ENCODE measurements around the gene SH2D5.
"Not testable (repeated sequence)": the region's sequence is repeated elsewhere in the genome, so short reads cannot be mapped to it uniquely, and the experiment has no call there.

Gene SH2D5

DNA sequence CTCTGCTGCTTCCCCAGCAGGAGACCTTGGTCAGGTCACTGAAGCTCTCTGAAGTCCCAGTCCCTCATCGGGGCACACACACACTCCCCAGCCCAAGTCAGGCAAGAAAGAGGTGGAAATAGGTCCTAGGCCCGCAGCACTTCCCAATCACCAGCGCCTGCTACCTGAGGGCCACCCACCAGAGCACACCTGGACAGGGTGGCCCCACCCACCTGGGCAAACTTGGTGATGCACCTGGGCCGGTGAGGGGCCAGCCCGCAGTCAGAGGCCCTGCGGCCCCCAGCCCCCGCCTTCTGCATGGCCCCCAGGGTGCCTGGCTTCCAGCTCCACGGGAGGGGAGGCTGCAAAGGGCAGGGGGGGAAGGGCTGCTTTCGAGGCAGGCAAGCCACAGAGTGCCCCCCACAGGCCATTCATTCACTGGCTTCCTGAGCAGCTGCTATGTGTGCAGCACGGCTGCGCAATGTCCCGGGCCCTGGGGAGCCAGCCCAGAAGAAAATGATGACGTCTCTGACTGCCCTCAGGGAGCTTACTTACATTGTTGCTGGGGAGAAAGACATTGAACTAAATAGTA is 4.7 kb downstream of the SH2D5 start:
- peak; percentile 17 for DNase-seq

DNA sequence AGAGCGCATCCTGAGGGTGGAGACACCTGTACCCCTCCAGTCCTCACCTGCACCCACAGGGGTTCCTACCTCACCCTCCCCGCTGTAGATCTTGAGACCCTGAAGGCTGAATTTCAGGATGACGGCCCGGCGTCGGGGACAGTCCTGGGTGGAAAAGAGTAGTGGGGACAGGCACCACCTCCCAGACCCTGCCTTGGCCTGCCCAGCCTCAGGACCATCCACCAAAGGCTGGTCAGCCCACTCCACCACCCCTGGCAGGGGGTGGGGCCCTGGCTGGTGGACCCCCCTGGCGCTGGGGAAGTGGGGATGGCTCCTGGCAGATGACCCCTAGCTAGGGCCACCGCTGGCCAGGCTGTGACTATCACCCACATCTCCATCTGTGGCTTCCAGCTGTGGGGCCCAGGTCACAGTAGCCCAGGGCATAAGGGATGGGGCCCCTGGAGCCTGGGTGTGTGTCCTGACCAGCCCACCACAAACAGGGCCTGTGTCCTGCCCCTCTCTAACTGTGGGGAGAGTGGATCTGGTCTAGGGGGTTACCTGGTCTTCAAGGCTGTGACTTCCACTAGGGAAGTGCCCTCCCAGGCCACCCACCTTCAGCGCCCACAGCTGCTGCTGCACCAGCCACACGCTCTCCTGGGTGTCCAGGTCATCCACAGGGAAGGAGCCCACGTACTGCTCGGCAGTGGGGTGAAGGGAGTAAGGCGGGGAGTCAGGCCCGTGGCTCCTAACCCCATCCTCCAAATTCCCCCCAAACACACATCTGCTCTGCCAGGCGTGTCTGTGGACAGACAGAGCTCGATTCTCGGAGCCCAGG is 5.4 kb downstream of the SH2D5 start:
- DNase-seq, result no peak

DNA sequence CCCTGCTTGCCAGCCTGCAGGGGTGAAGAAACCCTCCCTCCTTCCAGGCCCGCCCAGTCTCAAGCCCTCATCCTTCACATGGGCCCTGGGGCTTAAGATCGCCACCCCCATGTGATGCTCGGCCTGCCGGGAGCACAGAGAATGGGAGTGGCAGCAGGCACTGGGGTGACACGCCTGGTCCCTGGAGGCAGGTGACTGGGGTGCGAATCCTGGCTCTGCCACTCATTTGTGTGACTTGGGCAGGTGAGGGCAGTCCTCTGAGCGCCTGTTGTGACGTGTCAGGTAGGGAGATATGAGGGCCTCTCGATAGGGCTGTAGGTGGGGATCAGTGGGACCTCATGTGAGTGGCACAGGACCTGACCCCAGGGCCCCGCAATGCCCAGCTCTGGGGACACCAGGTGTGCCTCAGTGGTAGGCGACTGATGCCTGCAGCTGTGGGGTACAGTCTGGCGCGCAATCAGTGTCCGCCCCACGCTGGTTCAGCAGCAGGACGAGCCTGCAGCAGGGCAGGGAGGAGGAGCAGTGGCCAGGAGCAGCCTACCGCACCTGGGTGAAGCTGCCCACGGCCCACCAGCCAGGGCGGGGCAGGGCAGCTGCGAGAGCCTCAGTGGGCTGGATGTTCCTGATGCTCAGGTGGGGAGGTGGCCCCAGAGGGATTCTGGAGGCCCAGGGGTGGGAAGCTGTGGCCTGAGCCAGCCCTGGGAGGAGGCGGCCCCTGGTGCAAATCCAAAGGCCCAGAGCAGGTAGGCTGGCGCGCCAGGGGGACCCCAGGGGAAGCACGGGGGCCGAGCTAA is 6.2 kb downstream of the SH2D5 start:
- DNase-seq, result no peak

DNA sequence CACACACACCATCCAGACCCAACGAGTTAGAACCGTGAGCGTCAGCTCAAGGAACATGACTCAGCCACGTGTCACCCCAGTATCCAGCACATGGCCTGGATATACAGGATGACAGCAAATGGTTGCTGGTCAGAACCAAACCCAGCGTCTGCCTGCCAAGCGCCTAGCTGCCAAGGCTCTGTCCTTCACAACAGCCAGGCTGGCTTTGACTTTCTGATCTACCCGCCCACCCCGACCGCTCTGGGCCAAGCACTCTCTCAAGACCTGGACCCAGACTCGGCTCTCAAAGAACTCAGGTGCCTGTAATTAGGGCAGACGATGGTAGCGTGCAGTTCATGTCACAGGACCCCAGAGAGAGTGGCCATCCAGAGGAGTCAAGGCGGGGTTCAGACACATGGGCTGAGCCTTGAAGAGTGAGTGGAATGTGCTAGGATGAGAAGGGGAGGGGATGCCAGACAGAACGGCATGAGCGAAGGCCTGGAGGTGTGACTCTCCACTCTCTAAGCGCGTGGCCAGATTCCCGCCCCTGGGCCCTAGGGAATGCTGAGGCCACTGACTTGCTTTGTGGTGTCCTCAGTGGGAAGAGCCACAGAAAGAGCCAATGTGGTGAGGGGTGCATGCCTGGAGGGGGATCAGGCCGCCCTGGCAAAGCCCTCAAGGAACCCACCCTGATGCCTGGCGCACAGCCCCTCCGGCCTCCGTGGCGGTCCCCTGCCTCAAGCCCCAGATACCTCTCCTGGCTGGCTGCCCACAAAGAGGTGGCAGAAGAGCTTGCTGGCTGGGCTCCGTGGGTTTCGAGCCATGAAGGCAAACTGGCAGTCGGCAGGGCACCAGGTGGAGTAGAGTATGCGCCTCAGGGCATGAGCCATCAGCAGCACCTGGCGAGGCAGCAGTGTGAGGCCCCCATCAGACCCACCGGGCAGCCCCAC is 7.0 kb downstream of the SH2D5 start:
- peak; percentile 17 for DNase-seq

DNA sequence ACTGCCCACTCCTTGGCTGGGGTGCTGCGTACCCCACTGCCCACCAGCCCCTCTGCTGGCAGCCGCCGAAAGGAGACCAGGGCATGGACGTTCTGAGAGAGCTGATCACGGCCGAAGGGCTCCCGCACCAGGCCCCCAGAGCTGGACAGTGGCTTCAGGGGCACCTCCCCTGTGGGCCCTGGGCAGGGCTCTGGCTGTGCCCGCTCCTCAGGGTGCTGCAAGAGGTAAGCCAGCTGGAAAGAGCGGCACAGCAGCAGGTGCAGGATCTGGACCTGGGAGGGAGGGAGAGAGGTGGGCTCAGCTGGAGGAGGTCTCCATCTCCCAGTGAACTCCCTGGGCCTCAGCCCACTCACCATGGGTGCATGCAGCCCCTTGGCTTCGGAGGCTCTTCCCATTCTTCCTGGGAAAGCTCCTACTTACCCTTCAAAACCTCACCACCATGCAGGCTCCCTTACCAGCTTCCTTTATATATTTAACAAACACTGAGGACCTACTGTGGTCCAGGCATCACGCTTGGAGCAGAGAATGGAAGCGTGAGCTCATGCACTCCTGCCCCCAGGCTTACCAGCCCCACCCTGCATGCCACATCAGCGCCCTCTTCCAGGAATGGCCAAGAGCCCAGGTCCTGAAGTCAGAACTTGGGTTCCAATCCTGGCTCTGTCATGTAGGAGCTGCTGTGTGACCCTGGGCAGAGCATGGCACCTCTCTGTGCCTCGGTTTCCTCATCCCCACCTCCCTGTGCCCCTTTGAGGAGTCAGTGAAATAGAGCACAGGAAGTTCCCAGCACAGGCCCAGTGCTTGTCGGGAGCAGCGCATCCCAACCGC is 7.9 kb downstream of the SH2D5 start:
- peak; percentile 8 for DNase-seq

DNA sequence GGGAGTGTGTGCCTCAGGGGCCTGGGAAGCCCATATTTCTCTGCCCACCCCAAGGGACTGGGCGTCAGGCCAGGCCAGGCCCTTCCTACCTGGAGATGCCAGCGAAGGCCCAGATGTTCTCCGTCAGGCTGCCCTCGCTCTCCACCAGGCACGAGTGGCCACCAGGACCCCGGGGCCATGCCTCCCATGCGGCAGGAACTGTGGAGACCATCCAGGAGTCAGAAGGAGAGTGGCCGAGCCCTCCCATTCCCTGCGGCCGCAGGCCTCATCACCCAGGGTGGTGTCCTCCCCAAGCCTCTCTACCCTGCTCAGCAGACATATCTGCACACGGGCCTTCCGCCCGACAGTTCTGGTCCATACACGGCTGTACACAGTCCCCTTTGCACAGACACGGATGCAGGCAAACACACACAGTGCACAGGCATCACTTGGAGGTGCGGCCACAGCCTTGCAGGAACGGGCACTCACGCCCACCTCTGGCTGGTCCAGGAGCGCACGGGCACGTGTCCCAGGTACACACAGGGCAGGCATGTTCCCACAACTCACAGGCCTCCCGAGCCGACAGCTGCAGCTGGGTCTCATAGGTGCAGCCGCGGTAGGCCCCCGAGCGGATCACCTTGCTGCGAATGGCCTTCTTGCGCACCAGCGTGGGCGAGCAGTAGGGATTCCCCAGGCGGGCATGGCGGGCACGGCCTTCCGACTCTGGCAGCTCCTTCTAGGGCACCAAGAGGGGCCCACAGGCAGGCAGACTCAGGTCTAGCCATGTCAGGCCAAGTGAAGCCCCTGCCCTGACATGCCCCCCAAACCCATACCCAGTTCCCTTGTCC is 8.8 kb downstream of the SH2D5 start:
- peak; percentile 16 for DNase-seq

DNA sequence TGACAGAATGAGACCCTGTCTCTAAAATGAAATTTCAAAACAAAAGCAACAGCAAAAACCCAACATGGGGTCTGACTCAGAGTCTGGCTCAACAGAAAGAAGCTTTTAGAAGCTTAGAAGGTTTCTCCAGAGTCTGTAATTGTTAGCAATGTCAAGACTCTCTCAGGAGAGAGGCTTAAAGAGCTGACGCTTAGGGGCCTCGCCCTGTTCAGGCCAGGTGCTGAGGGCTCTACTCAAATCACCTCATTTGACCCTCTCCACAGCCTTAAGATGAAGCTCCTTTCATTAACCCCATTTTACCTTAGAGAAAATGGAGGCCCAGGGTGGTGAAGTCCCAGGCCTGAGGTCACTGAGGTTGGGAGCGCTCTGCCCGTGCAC is 9.4 kb downstream of the SH2D5 start:
- DNase-seq, result no peak

DNA sequence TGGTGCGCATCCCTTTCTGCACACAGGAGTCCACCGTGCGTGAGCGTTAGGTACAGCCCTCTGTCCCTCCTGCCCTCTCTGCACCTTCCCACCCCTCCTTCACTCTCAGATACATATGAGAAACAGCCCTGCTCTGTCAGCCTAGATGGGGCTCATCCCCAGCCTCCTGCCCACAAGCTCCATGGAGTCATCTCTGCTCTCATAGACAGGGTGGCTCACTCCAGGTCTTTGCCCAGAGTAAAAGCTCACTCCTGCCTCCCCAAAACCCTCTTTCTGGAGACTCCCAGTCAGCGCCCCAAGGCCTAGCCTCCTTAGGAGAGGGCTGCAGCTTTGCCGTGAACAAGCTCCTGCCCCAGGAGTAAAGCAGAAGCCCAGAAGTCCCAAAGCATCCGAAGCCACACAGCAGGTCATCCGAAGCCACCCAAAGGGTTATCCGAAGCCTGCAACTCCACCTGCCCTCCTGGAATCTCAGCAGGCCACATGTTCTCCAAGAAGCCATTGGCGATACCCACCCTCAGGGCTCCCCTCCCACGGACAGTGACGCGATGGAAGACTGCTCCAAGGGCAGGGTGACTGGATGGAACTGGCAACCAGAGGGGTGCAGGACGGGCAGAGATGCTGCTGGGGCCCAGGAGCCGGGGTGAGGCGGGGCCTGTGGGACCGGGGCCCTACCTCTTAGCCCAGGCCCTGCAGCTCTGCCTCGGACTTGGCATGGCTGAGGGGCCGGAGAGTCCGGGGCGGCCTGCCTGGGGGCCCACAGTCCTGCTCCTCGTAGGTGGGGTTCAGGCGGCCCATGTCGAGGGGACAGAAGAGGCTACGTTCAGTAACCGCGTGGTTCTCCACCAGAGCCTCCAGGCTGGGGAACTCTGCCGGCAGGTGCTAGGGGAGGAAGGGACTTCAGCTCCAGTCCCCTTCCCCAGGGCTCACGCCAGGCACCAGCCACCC is 11.1 kb downstream of the SH2D5 start:
- DNase-seq, result peak; percentile 8

DNA sequence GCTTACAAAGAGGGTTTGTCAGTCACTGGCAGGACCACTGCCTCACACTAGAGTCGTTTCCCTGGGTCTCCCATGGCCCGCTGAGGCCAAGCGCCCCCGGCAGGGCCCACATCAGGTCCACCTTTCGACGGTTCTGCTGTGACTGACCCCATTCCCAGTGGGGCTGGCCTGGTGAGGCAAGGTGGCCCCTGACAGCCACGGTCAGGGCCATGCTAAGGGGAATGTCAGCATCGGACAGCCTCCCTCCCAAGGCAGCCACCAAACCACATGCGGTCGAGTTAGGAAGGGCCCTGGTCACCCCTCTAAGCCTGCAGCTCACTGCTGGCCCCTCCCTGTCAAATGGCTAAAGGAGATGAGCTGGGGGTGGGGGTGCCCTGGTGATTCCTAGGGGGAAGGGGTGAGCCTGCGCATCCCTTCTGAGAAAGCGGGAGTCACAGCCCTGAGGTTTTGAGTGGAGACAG is 11.8 kb downstream of the SH2D5 start:
- peak; percentile 12 for DNase-seq

DNA sequence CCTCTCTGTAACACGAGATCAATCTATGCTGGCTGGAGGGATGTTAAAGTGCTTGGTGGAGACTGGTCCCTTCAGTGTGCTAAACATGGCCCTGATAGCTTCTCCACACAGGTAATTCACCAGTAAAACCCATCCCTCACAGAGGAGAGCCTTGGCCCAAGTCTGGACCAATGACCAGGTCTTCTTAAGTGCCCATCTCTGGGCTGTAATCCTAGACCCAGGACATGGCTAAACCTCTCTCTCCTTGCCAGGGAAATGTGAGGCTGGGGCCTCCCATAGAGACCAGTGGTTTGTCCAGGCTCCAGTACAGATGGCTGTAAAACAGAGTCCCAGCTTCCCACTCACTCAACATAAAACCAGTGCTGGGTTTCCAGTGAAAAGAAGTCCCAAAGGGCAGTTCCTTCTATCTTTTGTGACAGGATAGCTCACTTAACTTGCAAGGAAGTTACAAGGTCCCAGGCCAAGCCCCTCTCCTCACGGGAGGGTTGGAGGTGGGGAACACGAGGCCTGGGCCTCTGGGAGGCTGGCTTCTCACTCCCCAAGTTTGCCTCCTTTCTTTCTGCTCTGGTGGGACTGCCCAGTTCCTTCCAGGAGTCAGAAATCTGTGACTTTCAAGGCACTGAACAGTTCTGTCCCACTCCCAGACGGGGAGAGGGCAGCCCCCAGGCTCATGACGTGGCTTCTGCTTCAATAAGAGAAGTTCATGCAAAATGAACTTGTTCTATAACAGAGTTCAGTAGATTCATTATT is 12.5 kb downstream of the SH2D5 start:
- peak; percentile 14 for DNase-seq

DNA sequence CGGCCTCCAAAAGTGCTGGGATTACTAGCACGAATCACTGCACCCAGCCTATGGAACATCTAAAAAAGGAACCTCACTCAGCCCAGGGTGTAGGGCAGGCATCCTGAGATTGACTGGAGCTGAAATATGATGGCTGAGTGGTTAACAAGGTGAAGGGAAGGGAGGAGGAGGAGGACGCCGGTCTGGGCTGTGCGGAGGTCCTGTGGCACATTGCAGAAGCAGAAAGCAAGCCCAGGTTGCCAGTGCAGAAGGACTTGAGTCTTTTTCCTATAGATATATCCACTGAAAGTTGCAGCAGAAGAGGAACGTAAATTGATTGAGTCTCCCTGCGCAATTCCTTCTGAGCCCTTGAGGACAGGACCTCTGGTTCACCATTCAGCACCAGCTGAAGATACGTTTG is 13.2 kb downstream of the SH2D5 start:
- DNase-seq, result no peak

DNA sequence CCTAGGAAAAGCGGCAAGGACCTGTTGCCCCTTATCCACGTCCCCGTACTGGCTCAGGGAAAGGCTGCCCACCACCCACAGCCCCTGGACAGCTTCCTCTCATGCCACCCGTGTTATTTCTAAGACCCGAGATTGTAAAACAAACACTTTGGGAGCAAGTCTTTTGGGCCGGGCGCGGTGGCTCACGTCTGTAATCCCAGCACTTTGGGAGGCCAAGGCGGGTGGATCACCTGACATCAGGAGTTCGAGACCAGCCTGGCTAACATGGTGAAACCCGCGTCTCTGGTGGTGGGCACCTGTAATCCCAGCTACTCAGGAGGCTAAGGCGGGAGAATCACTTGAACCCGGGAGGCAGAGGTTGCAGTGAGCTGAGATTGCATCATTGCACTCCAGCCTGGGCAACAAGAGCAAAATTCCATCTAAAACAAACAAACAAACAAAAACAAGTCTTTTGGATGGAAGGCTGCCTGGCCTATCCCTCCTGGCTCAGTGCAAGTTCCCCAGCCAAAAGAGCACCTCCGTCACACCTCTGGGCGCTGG is 14.1 kb downstream of the SH2D5 start:
- DNase-seq, result not testable (repeated sequence)

DNA sequence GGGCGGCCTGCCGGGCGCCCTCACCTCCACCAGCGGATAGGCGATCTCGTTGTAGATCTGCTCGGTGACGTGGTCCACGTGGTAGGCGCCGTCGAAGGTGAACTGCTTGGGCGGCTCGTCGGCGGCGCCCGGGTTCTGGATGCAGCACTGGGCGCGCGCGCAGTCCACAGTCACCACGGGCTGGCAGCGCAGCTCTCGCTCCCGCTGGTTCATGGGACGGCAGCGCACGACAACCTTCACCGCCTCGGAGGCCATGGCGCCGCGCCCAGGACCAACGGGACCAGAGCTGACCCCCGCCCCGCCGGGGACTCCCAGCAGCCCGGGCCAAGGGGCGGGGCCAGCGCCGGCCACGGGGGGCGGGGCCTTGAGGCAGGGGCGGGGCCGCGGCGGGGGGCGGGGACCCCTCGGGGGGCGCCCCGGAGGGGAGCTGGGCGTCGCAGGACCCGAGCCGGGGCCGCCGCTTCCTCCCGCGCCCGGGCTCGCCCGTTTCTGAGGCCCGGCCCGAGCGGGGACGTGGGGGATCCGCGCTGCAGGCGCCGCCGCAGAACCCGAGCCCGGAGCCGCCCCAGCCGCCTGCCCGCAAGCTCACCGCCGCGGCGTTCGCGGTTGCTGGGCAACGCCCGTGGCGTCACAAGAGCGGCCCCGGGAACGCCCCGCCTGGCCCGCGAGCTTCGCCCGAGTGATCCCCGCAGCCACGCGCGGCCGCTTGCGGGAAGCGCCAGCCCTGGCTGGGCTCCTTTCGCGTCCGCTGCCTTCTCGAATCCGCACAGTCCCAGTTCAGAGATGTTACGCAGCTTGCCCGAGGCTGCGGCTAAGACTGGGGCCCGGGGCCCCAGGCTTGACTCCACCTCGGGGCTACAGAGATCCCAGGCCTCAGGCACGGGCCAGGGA is 14.8 kb downstream of the SH2D5 start, which contains the start of gene KIF17:
KIF17 (minus strand) TSS at position 556 of the 891 bp plus-strand sequence; CDS start at position 255, 301 bp downstream.
- peak; percentile 87 for DNase-seq

DNA sequence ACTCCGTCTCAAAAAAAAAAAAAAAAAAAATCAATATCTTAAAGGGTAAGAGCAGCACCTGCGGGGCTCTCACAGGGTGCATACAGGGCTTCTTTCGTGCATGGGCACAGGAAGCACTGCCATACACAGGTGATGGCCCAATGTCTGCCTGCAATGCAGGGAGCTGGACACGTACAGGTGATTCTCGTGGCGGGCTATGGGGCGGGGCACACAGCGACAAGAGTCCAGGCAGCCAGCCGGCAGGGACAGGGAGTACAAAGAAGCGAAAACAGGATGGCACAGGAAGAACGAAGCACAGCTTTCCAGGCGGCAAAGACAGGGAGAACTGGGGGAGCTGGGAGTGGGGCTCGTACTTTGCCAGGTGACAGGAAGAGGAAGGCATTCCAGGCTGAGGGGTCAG is 16.3 kb downstream of the SH2D5 start:
- no peak for DNase-seq

DNA sequence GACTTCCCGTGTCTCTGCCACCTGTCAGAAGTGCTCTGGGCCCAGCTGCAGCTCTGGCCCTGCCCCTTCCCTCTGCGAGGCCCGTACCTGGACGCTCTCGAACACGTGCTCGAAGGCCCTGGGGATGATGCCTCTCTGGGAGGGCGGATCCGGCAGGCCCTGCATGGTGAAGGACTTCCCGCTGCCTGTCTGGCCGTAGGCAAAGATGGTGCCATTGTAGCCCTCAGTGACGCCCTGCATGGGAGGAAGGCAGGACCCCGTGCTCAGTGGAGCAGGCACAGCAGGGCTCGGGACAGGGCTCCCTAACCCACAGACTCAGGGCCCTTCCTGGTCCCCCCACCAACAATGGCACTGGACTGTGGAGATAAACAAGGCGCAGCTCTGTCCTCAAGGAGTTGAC is 17.1 kb downstream of the SH2D5 start:
- DNase-seq, result no peak

DNA sequence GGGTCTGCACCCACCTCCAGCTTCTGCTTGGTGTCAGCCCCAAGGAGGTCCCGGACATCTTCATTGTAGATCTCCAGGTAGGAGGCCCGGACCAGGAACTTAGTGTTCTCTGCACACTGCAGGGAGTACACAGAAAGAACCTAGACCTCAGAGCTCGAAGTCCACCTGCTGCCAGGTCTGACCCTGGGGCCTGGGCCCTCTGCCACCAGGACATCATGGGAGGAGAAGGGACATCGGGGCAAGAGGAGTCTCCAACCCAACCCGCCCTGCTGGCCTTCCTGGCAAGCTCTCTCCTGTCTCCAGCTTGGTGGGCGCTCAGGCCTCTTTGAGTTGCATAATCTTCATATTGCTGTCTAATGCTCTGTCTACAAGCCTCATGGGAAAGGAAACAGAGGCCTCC is 19.1 kb downstream of the SH2D5 start:
- DNase-seq, result no peak

DNA sequence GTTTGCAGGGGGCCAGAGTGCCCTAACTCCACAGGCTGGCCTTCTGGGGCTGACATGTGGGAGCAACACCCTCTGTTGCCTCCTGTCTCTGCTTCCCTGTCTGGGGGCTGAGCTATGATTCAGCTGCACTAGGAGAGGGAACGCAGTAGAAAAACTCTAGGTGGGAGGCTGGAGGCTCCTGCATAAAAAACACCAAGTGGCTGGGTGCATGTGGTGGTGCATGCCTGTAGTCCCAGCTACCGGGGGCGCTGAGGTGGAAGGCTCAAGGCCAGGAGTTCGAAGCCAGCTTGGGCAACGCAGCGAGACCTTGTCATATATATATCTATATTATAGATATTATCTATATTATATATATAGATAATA is 20.3 kb downstream of the SH2D5 start:
- no peak for DNase-seq
